Left renal pelvis (tissue), 4 donors: ENCODE data around the gene CRB2. TPM values are rescaled to one million over a fixed set of nuclear protein-coding genes. Genes with fewer than 3 reads are reported as not detected.

ENCODE experiments used
- DNase-seq, 4 donors: peaks; one replicate each; pipeline ENCODE4 v3.0.0-alpha.2; 2013; ENCODE audit warnings: low read depth in 4 of 4, low spot score in 3 of 4
- polyA plus RNA-seq, 4 donors: library from polyadenylated mRNA; unstranded; fragments of 120-200 nt; gene quantifications; one replicate each; pipeline ENCODE4 v1.2.1, GENCODE V29; 2013; ENCODE audit not compliant: insufficient read length in 4 of 4

Gene CRB2
- polyA plus RNA-seq, 4 donors: 0.90 to 30.2 (median 20.5) TPM

- no peak for DNase-seq
These were observed 9.2 kb upstream of the CRB2 start for GRCh38 chr9:123346826-123347225.

GRCh38 chr9:123347289-123348060, 8.5 kb upstream of the CRB2 start:
- no peak for DNase-seq

GRCh38 chr9:123348317-123348992, 7.5 kb upstream of the CRB2 start:
- DNase-seq: no peak

- no peak for DNase-seq
These were observed 7.0 kb upstream of the CRB2 start for GRCh38 chr9:123349033-123349432.

- no peak for DNase-seq
These were observed 6.1 kb upstream of the CRB2 start for GRCh38 chr9:123349691-123350480.

GRCh38 chr9:123350590-123351310, 5.2 kb upstream of the CRB2 start:
- no peak for DNase-seq

- no peak for DNase-seq
These were observed 3.0 kb upstream of the CRB2 start for GRCh38 chr9:123353041-123353440.

GRCh38 chr9:123353984-123354591, 1.9 kb upstream of the CRB2 start:
- DNase-seq: no peak

- DNase-seq: no peak
These were observed 1.0 kb upstream of the CRB2 start for GRCh38 chr9:123354806-123355508.

- DNase-seq: no peak
These were observed 1.1 kb downstream of the CRB2 start for GRCh38 chr9:123356851-123357742.

- DNase-seq: no peak
These were observed 1.7 kb downstream of the CRB2 start for GRCh38 chr9:123357743-123358059.

- DNase-seq: no peak
These were observed 2.3 kb downstream of the CRB2 start for GRCh38 chr9:123358181-123358905.

- DNase-seq: no peak
These were observed 3.1 kb downstream of the CRB2 start for GRCh38 chr9:123359106-123359505.

GRCh38 chr9:123359546-123359945, 3.5 kb downstream of the CRB2 start:
- DNase-seq: no peak

GRCh38 chr9:123360161-123361085, 4.4 kb downstream of the CRB2 start:
- no peak for DNase-seq

GRCh38 chr9:123361086-123361730, 5.2 kb downstream of the CRB2 start:
- no peak for DNase-seq
